Right lobe of liver (tissue), 4 donors: ENCODE measurements around the gene SUMO1.

ENCODE experiments used
- CTCF ChIP-seq, 4 donors: fragments of 200-600 bp in 3 of 4; fragments of 450-650 bp in 1 of 4; IDR thresholded peaks; one replicate each; pipeline versions ENCODE4 v1.5.1 to v1.8.0; 2016 to 2022; ENCODE audit warnings: antibody characterized with exemption in 4 of 4, mild to moderate bottlenecking in 2 of 4
- POLR2A ChIP-seq: fragments of 450-650 bp; IDR thresholded peaks from one replicate; pipeline ENCODE4 v1.6.1; 2017; ENCODE audit warnings: antibody characterized with exemption, mild to moderate bottlenecking
- donor health status: DM: no; HTN: no; CAD: no.
- donor health status: DM: no; HTN: no; CAD: no.
- donor health status: DM: no; HTN: yes; CAD: no.

GRCh38 chr2:202261531-202261930 lies 23.1 kb upstream of the SUMO1 start:
- TF ChIP-seq POLR2A, result no peak
- no peak for TF ChIP-seq CTCF (IDR thresholded peaks at IDR 0.05)
